ENCODE data around the gene FCSK. TPM values are rescaled to one million over a fixed set of nuclear protein-coding genes. Genes with fewer than 3 reads are reported as not detected.

Gene FCSK
- total and polyA plus RNA-seq, 10 of the 15 experiments (the other 5 are each of a cell fraction or from before 2014, with no cell fraction given), result 0.60 to 17.6 (median 7.4) TPM

- TF ChIP-seq BCL3 (IDR thresholded peaks at IDR 0.05; ENCODE audit: borderline replicate concordance, insufficient read depth, low read depth, low read length, poor library complexity, severe bottlenecking) (peak; percentile 43), BCL11A (IDR thresholded peaks at IDR 0.05; ENCODE audit: low read depth, low read length) (no peak), PRDM15 (CRISPR knock-in tag; IDR thresholded peaks at IDR 0.05) (no peak), NBN (IDR thresholded peaks at IDR 0.05) (no peak), SMAD1 (IDR thresholded peaks at IDR 0.05; ENCODE audit: low read depth, partially characterized antibody) (no peak), WRNIP1 (IDR thresholded peaks at IDR 0.05; ENCODE audit: borderline replicate concordance, low read depth, low read length) (no peak), TBL1XR1 (IDR thresholded peaks at IDR 0.05; ENCODE audit: low read depth, low read length) (no peak), NFXL1 (IDR thresholded peaks at IDR 0.05; ENCODE audit: borderline replicate concordance) (no peak), STAT3 (IDR thresholded peaks at IDR 0.05; ENCODE audit: low read depth, low read length) (no peak), CTCF (IDR thresholded peaks at IDR 0.05 in 2 of 3, conservative IDR thresholded peaks at IDR 0.05 in 1 of 3; ENCODE audit: control insufficient read depth in 2 of 3, extremely low read depth in 1 of 3, insufficient read depth in 1 of 3, low read depth in 3 of 3, low read length in 3 of 3) (no peak), CBX3 (IDR thresholded peaks at IDR 0.05; ENCODE audit: borderline replicate concordance, low read depth) (no peak), RB1 (IDR thresholded peaks at IDR 0.05; ENCODE audit: borderline replicate concordance) (no peak), POLR2AphosphoS2 (IDR thresholded peaks at IDR 0.05; ENCODE audit: low read depth, low read length) (no peak), RCOR1 (conservative IDR thresholded peaks at IDR 0.05; ENCODE audit: low read depth, low read length) (no peak), IRF3 (IDR thresholded peaks at IDR 0.05) (no peak), MEF2A (IDR thresholded peaks at IDR 0.05; ENCODE audit: insufficient read depth, low read depth, low read length) (no peak), POLR2A (IDR thresholded peaks at IDR 0.05; ENCODE audit: low read depth, low read length) (no peak), ATF7 (IDR thresholded peaks at IDR 0.05; ENCODE audit: low read depth) (no peak), ZNF622 (IDR thresholded peaks at IDR 0.05) (no peak), SKIL (IDR thresholded peaks at IDR 0.05; ENCODE audit: low read depth, poor library complexity, severe bottlenecking) (no peak), MYB (IDR thresholded peaks at IDR 0.05; ENCODE audit: borderline replicate concordance, low read depth, low read length) (no peak)
These were observed 66.4 kb downstream of the FCSK start (continued) for GRCh38 chr16:70520612-70521297.
